NCI-H345 treated with DMSO at 0.1 percent for 48 hours (cell line): Measurements from ENCODE around the gene OR52B2.

ENCODE experiments used
- DNase-seq: peaks from one replicate; lab custom pipeline; 2025; ENCODE audit not compliant: unreplicated experiment; lab: John Stamatoyannopoulos, UW

Gene OR52B2

DNA sequence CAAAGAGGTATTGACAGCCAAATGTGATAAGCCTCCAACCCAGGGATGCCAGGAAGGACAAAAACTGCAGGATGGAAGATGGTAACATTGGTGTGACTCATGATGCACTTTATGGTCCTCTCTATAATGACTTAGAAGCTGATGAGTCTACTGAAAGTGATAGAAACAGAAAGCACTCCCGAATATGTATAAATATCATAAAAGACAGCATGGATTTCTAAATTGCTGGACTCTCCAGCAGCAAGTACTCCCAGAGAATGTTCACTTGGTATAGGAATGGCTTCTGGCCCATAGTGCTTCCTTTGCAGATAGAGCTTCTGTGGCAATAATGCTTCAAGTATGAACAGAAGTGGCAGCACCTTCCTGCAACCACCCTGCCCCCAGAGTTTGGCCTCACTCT is at the start of gene OR52B2:
OR52B2 (minus strand) TSS at position 101 of the 400 bp plus-strand sequence; CDS start at position 101, 0 bp downstream.
- DNase-seq: no peak

DNA sequence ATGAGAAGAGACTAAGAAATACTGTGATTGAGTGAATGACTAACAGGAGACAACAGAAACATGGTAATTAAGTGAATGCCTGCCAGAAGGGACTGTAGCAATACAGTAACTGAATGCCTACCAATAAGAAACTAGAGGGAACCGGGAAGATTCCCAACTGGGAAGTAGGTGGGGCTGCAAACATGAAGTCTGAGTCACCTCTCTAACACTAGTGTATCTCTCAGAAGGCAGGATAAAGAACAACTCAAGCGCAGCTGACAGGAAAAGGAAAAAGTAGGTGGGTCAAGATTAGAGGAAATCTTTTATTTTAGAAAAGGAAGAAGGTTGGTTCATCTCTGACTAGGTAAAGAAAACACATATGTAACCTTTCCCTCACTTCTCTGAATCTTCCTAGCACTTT is 49.2 kb upstream of the OR52B2 start:
- DNase-seq: no peak

DNA sequence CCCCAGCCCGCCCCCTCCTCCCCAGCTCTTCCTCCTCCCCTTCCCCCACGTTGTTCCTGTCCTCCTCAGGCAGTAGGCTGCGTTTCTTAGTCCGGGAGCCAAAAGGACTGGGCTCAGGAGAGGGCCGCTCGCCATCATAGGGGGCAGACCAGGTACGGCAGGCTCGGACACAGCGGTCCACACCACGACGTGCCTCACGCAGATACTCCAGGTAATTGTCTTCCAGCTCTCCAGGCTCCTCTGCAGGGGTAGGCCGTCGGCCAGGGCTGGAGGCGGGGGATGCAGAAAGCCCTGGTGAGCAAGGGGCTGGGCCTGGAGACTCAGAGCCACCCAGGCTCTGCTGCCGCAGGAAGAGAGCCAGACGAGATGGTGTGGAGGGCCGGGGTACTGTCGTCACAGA is 47.6 kb upstream of the OR52B2 start:
- DNase-seq: no peak

DNA sequence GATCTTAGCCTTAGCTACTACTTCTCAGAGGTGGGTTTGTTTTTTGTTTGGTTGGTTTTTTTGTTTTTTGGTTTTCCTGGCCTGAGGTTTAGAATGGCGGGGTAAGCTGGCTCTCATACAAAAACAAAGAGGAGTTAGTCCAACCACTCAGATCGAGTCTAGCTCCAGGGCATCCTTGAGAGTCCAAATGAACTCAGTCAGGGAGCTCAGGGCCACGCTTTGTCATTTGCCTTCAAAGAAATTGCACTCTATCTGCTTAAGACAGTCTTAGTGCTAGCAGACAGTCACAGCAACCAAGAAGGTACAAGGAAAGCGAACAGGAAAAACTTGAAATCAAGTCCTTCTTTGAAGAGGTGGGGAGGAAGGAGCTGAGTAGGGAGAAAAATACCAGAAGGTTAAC is 46.4 kb upstream of the OR52B2 start:
- DNase-seq: no peak

DNA sequence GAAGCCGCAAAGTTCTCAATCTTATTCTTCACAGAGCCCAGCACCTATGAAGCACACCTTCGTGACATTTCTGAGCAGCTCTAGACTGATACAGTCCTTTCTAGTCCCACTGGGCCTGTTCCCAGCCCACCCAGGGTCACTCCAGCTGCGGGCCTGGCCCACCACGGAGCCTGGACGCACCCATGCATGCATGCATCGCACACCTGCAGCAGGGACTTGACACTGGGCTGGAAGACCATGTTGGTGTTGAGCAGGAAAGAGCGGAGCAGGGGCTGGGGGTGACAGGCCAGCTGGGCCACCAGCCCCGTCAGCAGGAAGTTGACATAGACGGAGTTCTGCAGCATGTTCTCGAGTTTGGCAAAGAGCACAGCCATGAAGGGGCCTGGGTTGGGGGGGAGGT is 44.4 kb upstream of the OR52B2 start:
- no peak for DNase-seq

DNA sequence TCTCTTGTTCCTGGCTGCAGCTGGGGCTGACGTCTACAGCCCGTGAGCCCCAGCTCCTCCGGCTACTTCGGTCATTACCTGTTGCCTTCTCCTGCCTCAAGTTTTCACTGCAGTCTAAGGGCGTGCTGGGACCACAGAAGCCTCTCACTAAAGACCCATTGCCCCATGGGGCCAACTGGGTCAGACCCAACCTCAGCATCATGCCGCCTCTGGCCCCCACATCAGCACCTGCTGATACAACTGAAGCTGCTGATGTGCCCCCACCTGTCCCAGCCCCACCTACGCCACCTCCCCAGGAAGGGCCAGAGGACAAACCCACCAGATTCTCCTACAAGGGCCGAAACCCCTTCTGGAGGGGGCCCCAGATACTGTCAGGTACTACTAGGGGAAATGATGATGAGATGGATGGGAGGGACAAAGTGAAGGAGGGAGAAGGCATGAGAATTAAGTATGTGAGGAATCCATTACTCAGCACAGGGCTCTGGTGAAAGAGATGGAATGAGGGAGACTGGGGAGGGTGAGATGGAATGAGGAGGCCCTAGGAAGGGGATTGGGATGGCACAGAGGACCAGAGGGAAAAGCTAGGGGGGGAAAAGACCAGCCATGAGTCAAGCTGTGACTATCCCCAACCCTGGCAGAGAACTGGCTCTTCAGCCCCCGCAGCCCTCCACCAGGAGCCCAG is 40.3 kb upstream of the OR52B2 start:
- DNase-seq: no peak

DNA sequence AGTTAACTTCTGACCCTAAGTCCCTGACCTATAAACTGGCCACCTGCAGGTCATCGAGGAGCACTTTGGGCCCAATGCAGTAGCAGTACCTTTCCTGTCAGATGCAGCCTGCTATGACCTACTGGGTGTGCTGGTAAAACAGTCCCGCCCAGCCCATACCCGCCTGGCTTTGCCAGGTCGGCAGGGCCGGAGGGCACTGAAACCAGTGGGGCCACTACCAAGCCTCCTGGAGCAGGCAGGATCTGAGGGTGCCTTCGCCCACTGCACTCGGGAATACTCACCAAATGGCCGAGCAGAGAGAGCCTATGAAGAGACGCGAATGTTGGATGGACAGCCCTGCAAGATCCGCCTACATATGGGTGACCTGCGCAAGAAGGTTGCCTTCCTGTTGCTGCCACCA is 39.7 kb upstream of the OR52B2 start:
- DNase-seq: no peak

DNA sequence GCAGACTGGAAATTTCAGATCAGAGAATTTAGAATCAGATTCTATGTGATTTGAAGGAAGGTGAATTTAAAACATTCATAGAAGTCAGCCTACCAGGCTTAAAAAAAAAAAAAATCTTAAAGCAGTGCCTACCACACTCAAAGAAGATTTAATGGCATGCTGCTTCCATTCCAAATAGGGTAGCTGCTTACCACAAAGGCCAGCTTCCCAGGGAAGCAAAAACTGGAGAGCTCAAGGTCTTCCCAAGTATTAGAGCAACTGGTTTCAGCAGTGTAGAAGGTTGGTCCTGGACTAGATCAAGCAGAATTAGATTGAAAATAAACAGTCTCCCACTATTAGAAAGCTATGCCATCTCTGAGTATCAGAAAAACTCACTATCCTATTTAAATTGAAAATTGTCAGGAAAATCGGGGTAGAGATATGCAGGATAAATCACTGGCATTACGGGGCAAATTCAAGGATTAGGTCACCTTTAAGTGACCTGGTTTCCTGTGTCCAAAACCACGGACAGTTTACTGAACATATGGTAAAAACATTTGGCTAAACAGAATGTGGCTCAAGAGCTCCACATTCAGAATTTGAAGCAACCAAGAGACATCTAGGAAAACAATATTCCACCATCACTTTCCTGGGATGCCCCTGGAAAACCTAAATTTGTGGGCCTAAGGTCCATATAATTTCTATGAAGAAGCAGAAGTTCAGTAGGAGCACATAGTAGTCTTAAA is 36.5 kb upstream of the OR52B2 start:
- no peak for DNase-seq

DNA sequence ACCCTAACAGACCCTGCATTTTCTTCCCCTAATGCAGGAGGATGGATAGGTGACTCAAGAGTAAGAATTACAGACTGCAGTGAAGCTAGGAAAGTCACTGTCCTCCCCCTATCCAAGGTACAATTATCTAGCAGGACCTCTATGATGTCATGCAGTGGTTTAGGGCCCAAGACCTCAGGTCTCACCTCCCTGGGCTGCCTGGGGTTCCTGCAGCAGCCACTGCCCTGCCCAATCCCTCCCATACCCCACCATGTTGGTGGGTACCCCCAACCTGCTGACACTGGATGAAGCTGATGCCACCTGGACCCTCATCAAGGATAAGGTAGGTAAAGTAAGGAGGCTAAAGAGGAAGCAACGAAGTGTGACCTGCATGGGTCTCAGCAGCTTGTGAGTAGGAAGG is 35.2 kb upstream of the OR52B2 start, which contains the start of gene C11orf42:
C11orf42 (plus strand) TSS at position 192 of the 400 bp plus-strand sequence; CDS start at position 251, 59 bp downstream.
- DNase-seq: no peak

DNA sequence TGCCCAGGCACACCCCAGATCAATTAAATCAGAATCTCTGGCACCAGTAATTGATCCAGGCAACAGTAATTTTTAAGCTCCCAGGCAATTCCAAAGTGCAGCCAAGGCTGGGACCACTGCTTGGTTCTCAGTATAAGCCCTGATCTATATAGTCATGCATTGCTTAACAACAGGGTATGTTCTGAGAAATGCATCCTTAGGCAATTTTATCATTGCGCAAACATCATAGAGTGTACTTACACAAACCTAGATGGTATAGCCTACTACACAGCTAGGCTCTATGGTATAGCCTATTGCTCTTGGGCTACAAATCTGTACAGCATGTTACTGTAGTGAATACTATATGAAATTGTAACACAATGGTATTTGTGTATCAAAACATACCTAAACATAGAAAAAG is 34.6 kb upstream of the OR52B2 start:
- no peak for DNase-seq

DNA sequence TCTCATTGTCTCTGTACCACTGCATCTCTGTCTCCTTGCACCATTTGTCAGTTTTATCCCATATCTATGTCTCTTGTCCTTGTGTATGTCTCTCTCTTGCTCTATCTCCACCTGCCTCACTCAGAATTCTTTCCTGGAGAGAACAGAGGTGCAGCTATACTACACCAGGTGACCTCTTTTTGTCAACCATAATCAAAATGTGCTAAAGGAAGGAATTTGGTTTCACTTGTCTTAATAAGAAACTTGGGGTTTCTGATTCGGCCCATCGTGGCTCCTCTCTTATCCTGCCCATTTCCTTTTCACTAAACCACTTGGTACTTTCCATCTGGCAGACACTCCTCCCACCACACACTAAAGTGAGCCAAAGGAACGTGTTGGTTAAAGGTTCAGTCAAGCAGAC is 33.2 kb upstream of the OR52B2 start:
- DNase-seq: no peak

DNA sequence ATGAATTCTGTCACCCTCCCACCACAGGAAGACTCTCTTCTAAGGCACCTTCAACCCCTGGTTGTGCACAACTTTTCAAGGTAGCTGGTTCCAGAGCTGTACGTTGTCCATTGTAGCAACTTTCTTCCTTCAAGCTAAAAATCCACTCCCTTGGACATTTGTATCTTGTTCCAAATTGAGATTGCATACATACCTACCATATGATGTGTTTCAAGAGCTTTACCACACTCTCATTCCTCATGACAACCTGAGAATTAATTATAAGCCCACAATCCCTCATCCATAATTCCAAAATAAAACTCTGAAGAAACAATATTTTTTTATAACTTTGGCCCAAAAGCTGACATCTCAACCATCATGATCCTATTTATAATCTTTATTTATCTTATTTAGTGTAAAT is 31.9 kb upstream of the OR52B2 start:
- DNase-seq: no peak

DNA sequence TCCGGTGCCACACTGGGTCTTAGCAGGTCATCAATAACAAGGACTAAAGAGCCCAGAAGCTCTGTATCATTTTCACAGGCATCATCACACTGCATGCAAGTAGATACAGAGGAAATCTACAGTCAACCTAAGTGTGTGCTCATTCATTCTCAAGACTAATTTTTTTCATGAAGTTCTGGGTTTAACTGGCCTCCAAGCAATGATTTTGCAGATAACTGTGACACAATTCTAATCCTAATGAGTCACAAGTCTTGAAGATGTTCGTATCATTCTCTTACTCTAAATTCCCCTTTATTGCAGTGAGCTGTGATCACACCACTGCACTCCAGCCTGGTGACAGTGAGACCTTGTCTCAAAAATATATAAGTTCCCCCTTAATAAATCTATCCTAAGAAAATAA is 31.4 kb upstream of the OR52B2 start:
- DNase-seq: no peak

DNA sequence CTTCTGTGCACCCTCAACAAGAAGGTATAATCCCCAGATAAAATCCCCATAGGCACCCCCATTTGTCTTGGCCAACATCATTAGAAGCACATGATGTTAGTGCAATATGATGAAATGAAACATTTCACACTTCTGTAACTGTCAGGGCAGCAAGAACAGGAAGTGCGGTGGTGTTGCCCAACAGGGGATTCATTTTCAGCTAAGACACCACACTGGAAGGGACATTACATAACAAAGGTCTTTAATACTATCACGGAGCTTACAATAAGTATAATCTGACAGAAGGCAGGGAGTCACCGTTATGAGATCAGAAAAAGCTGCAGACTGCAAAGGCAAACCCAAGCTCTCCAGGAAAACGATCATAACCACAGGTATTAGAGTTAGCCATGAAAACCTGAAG is 30.8 kb upstream of the OR52B2 start:
- DNase-seq: no peak

DNA sequence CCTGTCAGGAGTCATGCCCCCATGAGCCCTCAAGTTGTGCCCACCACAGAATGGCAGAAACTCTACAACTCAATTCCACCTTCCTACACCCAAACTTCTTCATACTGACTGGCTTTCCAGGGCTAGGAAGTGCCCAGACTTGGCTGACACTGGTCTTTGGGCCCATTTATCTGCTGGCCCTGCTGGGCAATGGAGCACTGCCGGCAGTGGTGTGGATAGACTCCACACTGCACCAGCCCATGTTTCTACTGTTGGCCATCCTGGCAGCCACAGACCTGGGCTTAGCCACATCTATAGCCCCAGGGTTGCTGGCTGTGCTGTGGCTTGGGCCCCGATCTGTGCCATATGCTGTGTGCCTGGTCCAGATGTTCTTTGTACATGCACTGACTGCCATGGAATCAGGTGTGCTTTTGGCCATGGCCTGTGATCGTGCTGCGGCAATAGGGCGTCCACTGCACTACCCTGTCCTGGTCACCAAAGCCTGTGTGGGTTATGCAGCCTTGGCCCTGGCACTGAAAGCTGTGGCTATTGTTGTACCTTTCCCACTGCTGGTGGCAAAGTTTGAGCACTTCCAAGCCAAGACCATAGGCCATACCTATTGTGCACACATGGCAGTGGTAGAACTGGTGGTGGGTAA is 29.2 kb upstream of the OR52B2 start, which contains the start of gene OR52W1:
OR52W1 (plus strand) TSS at position 51 of the 637 bp plus-strand sequence; CDS start at position 51, 0 bp downstream.
- DNase-seq: no peak

DNA sequence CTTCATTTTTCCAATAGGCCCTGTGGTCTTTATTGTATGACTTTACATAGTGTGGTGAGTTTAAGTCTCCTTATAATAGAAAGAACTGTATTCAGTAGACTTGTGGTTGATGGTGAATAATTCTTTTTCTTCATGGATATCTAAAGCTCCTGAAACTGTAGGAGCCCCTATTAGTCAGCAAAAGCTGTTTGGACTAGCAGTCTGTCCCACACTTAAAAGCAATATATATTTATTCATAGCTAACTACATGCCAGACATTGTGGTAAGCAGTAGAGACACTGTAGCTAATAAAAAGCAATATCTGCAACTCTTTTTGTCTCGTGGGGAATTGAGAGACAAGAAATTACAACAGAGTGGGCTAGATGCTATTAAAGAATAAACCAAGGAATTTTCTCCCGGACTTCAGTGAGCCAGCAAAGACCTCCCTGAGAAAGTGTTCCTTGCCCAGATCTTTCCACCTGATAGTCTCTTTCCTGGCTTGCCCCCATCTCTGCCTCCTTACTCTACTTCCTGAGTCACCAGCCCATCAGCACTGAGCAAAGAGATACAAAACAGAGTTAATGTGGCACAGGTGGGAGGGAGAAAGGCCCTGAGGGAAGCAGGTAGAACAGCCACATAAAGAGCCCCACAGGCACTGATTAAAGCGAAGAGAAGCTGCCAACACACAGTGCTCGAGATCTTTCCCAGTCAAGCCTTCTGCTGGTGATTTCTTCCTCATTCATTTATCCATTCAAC is 27.5 kb upstream of the OR52B2 start:
- DNase-seq: no peak

DNA sequence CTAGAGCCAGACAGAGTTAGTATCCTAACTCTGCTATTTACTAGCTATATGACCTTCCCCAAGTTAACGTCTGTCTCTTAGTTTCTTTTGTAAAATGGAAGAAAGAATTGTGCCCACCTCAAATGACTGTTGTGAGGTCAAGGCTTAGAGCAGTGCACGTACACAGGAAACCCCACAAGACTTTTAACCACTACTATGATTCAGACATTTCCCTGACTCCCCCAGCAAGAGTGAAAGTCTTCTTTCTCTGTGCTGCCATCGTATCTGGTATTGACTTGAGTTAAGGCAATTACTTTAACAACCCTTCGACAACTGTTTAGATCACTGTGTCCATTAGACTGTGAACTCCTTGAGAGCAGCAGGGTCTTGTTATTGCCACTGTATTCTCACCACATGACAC is 26.3 kb upstream of the OR52B2 start:
- DNase-seq: no peak

DNA sequence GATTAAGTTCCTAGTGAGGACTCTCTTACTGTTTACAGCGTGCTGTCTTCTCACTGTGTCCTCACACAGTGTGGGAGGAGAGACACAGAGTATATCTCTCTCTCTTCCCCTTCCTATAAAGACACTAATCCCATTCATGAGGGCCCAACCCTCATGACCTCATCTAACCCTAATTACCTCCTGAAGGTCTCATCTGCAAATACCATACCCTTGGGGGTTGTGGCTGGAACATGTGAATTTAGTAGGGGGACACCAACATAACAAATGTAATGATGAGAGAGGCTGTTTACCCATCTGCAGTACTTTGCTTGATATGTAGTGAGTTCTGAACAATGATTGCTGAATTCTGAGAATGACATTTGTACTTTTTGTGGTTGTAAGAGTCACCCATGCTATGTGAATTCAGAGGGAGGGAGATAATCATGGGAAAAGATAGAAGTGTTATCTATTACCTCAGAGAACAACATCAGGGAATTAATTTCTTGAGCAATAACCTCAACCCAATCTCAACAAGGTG is 24.0 kb upstream of the OR52B2 start:
- DNase-seq: no peak

DNA sequence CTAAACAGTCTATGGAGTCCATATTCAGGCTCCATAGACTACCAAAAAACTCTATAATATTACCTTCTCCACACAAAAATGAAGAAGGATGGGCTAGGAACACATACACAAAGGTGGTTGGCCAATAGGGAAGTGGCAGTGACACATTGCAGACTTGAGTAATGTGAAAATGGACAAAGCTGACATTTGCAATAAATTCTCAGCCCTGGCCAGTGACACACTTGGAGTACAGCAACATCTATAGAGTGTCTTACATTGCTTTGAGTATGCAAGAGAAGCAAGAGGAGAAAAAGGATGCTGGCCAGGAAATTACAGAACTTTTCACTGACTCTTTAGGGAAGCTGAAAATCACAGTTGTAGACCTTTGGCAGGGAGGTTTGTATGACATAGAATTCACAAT is 21.6 kb upstream of the OR52B2 start:
- DNase-seq: no peak

DNA sequence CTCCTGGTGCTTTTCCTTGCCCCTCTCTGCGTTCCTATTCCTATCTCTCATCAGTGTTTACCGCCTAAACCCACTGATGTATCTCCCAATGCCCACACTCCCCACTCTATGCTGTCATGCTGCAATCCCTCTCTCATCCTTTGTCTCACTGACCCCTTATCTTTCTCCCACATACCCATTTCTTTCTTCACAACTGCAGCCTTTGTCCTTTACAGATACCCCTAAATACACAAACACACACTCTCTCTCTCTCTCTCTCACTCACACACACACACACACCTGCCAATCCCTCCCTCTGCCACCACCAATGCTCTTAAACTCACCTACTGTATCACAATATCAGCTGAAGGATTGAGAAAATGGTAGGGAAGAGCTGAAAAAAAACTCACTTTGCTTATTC is 5.3 kb upstream of the OR52B2 start:
- no peak for DNase-seq
